GM21390 (cell line): ENCODE results near the gene RELN.

ENCODE experiments used
- ATAC-seq: cut with Tn5 transposase; IDR thresholded peaks from one replicate; pipeline ENCODE4 v1.9.1; 2021; ENCODE audit not compliant: unreplicated experiment

RELN gene

GRCh38 chr7:103580031-103580430, 409.4 kb downstream of the RELN start:
- no peak for ATAC-seq

GRCh38 chr7:103577059-103577458, 412.4 kb downstream of the RELN start:
- no peak for ATAC-seq

DNA sequence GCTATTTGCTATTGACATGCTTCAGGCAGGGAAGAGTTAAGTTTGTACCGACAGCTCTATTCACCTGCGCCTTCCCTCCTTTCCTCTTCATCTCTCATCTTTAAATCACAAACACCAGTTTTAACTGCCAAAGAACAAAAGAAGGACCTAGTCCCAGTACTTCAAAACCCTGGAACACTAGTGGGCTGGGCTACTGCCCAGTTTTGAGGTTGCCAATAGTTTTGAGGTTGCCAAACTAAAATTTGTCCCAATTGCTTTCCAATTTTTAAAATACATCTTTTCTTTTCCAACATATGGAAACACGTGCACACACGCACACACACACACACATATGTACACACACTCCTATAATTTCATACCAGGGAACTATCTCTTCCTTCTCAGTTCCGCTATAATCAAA, 412.8 kb downstream of the RELN start:
- no peak for ATAC-seq

- ATAC-seq, result no peak
Measured at GRCh38 chr7:103574576-103574975, 414.9 kb downstream of the RELN start.

GRCh38 chr7:103573479-103574058, 415.9 kb downstream of the RELN start:
- no peak for ATAC-seq

- no peak for ATAC-seq
Measured at GRCh38 chr7:103571586-103571985, 417.9 kb downstream of the RELN start.

DNA sequence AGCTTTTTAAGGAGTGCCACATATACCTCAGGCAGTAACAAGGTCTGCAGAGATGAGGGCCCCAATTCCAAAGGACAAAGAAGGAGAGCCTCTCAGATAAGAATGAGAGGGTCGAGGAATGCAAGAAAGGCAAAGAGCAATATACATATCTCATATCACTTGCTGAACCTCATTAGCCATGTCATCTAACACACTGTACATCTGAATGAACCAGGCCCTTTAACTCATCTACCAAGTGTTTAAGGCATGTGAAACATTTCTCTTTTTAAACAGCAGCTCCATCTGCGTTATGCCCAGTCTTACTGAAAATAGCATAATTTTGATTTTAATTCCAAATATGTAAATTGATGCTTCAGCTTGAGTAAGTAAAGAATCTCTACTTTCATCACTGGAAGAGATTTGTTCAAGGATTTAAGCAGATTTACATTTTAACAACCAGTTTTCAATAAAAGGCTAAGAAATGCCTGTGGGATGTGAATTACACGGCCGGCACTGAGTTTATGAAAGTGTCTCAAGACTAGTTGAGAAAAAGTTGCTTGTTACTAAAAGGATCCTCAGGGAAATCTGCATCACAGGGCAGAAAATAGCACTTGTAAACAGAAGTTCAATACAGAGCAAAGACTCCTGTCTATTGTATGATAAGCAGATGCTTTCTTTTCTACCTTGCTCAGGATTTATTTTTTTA, 419.7 kb downstream of the RELN start:
- no peak for ATAC-seq

DNA sequence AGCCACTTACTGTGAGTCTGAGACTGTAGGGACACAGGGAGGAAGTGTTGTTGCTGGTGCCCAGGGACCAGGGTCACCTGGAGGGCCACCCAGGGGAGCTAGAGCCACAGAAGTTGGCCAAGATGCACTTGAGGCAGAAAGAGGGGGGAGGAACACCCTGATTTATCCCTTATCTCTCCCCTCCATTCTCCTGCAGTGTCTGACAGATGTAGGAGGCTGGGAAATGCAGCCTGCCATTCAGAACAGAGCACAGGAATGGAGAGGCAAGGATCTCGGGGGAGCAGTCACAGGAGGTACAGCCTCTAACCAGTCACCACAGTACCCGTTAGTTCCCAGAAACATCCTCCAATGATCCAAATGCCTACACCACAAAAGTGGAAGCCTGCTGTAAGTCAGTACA, 425.0 kb downstream of the RELN start:
- no peak for ATAC-seq

DNA sequence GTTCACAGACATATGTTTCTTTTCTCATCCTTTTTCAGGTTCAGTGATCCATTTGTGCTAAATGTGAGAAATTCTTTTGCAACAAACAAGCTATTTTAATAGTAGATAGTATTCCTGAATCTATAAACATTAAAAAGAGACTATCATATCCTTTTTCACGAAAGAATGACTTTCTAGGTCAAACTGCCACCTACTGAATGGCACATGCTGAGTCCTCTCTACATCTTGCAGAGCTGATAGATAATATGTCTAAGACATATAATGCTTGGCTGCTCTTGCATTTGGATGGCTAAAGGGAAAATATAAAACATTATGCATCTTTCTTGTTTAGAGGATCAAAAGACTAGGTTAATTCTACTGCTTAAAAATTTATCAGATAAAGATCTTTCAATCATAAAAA, 429.3 kb downstream of the RELN start:
- ATAC-seq, result no peak

DNA sequence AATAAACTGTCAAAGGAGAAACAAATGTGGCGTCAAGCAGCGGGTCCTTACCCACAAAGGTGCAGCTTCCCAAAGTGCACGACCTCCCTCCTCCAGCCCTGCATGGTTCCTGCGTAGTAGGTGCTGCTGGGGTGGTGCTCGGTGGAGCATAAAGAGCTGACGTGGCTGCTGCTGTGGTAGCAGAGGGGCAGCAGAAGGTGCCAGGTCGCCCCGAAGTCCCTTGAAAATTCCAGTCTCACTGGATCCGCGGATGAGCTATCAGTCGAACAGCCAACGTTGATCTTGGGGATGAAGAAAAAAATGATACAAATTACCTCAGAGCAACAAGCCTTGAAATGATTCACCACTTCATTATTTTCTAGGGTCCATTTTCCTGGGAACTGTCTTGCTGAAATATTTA, 438.4 kb downstream of the RELN start:
- no peak for ATAC-seq

DNA sequence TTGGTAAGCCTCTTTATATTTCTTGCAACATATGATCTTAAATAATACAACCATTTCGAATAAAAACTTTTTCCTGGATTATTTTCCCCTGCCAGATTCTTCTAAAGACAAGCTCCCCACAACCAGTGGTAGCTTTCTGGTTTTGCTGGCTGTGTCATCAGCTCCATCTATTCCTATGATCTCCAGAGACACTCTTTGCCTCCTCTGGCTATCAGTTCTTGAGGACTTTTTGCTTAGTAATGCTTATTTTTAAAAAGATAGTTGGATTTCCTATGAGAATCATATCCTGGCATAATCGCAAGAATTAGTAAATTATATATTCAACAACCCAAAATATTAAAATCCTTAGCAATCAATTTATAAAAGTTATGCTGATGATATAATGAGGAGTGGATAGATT, 439.7 kb downstream of the RELN start:
- no peak for ATAC-seq

DNA sequence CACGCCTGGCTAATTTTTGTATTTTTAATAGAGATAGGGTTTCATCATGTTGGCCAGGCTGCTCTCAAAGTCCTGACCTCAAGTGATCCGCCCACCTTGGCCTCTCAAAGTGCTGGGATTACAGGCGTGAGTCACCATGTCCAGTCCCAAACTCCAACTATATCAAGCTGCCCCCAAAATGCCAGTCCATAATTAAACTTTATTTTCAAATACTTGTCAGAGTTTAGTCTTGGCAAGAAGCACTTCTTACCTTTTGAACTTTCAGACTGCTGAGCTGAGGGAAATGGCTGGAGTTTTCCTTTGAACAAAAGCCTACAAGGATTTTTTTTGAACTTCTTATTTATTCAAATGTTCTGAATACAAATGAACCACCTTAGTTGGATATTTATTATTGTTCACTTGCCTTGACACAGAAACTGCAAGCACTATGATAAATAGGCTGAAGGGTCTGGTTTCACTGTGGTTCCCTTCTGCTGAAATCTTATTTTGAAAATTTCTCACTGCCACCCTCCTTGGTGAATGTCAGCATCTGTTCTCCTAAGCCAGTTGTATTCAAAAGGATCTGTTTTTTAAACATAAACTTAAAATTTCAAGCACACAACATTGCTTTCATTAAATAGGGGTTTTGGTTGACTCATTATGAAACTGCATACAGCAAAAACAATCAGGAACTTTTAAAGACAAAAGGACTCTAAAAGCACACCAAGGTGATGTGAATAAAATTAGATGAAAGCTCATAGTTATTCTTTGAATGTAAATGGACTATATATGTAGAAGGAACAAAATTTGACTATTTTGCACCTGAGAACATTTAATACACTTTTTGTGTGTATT, 441.8 kb downstream of the RELN start:
- ATAC-seq, result no peak

DNA sequence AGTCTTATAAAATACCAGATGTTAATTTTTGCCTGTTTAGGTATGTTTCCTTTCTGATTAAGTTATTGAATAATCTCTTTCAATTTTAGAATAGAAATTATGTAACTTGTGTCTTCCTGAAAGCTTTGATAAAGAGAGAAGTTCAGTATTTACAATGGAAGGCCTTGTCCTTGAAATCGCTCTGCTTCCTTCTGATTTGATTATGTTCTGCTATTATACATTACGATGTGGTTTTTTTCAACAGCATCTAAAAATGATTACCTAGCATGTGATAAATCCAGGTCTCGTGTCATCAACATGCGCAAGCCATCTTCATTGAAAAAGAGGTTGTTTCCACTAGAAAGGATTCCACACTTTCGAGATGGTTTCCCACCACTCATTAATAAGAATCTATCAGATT, 447.0 kb downstream of the RELN start:
- ATAC-seq, result no peak

GRCh38 chr7:103541947-103542346, 447.5 kb downstream of the RELN start:
- no peak for ATAC-seq

DNA sequence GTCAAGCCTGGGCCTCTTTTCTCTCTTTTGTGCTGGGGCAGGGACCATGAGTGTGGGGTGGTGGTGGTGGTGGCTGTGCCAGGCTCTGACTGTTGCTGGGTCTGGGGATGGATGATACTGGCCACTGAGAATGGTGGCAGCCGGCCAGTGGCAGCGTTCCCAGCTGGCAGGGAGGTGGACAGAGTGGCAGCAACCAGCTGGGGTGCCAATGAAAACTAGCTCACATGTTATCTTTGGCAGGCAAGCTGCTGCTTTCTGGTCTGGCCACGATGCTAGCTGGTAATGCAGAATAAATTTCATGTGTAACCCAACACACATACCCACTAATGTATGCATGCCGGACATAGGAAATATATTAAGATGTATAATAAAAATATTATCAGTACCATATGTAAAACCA, 448.4 kb downstream of the RELN start:
- no peak for ATAC-seq

- ATAC-seq, result no peak
Measured at GRCh38 chr7:103540338-103540737, 449.1 kb downstream of the RELN start.

DNA sequence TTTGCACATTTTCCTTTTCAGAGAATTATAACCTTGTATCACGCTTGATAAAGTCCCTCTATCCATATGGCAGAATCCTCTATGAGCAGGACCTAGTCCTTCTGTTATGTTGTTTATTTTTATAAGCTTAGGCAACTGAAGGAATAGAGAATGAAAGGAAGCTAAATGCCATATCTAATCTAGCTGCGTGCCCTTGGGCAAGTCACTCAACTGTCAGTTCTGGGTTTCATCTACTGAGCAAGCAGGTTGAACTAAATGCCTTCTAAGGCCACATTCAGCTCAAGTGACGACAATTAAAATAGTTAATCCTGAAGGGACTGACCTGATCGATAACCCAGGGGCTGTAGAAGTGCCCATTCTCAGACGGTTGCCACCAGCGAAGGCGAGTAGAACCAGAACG, 449.6 kb downstream of the RELN start:
- no peak for ATAC-seq

- no peak for ATAC-seq
Measured at GRCh38 chr7:103538964-103539709, 450.3 kb downstream of the RELN start.

DNA sequence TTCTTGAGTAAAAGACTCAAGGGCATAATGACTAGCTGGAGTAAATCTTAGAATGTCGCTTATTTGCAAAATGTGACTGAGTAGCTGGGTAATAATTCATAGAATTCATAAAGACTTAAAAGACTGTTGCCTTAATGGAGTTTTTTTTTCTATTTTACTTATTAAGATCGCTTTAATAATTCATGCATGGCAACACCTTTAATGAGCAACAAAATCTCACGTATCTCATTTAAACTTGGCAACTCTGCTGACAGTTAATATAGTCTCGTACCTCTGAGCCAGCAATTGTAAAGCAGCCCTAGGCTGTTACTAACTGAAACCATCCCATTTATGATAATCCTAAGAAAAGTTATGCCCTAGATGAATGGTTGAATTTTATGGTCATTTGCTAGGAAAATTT, 455.7 kb downstream of the RELN start:
- ATAC-seq, result no peak

- ATAC-seq, result no peak
Measured at GRCh38 chr7:103532955-103533354, 456.5 kb downstream of the RELN start.

DNA sequence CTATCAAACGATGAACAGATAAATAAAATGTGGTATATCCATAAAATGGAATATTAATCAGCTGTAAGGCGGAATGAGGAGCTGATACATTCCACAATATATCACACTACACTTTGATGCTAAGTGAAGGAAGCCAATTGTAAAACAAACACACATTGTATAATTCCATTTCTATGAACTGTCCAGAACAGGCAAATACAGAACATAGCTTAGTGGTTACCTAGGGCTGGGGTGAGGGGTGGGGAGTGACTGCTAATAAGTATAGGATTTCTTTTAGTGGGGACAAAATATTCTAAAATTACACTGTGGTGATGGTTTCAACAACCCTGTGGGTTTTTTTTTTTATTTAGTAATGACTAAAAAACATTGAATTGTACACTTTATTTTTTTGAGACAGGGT, 461.3 kb downstream of the RELN start:
- no peak for ATAC-seq

GRCh38 chr7:103525937-103526336, 463.5 kb downstream of the RELN start:
- ATAC-seq, result no peak
